NCI-H526 (cell line): ENCODE data around the gene MAP3K8.

Source experiments
- DNase-seq, 2 experiments: peaks; one replicate each; lab custom pipeline; 2025; lab: John Stamatoyannopoulos, UW

The MAP3K8 gene

DNA sequence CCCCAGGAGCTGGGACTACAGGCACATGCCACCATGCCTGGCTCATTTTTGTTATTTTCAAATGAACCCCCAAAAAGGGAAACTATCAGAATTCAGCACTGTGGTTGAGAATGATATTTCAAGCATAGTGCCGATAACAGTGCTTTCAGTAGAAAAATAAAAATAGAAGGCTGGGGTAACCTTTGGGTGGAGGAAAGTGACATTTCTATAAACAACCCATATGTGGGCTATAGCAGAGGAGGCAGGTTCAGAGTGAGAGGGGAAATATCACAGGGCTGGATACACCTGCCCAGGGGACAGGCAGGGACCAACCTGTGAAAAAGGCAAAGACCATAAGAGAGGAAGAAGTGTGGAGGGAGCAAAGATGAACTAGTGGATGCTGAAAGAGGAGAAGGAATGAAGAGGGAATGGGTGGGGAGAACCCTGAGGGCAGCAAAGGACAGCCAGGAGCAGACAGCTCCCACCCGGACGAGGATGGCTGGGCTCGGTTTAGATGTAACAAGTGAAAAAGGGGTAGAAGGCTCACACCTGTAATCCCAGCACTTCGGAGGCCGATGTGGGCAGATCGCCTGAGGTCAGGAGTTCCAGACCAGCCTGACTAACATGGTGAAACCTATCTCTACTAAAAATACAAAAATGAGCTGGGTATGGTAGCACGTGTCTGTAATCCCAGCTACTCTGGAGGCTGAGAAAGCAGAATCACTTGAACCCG, 56.5 kb downstream of the MAP3K8 start:
- no peak for DNase-seq

DNA sequence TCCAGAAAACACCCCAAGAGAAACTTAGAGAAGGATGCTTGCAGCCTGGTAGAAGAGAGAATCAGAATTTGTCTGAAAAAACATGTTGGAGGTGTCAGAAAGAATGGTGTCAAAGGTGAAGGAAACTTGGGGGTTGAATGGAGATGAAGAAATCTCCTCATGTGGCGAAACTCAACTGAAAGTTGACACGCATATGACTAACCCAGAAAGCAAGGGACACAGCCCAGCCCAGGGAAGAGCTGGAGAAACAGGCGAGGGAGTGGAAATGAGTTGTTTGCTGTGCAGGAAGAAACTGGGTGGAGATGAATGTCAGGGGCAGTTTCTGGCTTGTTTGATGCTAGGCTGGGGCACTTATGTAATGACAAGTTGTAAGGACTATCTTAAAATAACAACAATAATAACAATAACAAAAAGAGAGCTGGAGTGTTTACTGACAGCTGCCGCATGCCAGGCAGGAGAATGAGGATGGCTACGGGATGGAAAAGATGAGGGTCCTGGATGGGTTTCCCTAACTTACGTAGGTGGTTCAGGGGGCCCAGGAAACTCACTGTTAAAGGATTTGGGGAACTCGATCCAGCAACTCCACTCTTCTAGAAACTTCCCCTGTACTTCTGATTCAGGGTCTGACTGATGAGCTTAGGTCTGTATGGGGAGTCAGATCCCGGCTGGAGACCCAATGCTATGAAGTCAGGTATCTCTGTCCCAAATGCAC, 57.4 kb downstream of the MAP3K8 start:
- no peak for DNase-seq

DNA sequence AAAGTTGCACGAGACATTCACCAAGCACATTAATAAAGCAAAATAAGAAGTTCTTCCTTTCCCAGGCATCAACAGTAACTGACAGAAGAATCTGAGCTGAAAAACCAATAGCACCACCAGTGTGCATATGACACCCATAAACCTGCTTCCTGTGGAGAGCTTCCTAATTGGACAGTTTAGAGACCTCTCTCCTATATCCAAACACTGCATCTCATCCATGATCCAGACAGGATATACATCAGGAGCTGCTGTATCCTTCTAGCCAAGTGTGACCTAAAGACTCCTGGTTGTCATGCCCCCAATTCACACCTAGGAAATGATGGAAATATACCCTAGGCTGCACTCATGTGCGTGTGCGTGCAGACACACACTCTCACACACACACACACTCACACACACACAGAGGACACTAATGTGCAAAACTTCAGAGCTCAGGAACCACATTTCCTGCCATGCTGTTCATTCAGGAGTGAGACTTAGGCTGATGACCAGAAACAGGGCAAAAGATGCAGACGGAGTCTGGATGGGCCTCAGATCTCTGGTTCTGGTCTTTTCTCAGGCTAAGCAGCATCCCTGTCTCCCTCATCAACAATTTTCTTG, 58.0 kb downstream of the MAP3K8 start:
- DNase-seq = no peak

DNA sequence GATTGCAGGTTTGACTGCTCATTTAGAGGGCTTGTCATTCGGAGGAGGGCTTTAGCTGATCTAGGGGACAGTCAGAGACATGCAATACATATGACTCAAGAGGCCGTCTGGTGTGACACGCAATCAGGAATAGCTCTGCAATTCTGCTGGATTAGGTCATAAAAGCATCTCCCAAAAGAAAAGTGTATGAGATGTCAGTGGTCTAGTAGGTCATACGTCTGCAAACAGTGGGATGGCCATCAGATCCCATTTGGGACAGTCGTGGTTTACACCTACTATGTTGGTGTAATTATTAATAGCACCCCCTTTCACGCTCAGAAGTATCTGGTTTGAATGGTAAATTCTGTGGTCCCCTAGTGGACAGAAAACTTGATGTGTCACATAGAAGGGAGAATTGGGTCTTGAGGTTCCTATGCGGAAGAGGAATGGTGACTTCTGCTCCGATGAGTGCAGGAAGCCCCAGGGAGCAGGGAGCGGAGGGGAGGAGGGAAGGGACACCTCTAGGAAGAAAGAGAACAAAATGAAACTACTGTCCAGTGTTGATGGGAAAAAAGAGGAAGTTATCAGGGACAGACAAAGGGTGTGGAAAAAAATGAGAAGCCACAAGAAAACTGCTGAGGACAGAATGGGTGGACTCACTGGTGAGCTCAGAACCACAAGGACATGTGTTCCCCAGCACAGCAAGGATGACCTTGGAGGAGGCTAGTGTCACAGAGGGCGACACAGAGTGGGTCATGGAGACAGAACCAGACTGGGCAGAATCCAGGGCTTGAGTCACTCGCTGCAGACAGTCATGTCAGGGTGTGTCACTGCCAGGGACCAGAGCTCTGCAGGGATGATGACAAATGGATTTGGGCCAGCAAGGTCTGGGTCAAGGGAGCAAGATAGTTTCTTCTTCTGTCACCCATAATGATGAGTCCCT, 59.9 kb downstream of the MAP3K8 start:
- DNase-seq = no peak

DNA sequence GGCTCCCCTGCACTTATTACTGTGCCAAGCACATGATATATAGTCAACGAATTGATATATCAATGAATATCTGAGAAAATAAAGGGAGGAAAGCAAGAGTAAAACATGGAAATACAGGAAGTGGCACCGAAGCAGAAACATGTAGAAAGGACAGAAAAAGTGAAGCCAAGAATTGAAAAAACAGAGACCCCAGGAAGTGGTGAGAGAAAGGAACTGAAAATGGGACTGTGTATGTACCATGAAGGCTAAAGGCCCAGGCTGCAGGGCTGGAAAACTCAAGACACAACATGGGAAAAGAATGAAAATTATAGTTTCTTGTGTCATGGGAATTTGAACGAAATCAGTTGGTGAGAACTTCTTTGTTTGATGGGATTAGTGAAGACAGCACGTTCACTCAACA, 60.6 kb downstream of the MAP3K8 start:
- DNase-seq = no peak

DNA sequence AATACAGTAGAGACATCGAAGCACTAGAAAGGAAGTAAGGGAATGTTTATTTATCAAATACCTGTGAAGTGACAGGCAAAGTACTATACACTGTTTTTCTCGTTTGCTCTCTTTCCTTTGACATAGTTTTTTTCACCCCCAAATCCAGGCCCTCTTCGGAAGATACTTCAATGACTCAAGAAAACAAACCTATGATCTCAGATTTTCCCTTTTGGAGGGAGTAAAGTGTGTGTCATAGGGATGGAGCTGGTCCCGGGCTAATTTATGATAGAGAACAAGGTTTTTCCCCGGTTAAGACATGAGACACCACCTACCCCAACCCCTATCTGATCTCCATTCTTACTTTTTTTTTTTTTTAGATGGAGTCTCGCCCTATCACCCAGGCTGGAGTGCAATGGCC, 61.7 kb downstream of the MAP3K8 start:
- DNase-seq = no peak

DNA sequence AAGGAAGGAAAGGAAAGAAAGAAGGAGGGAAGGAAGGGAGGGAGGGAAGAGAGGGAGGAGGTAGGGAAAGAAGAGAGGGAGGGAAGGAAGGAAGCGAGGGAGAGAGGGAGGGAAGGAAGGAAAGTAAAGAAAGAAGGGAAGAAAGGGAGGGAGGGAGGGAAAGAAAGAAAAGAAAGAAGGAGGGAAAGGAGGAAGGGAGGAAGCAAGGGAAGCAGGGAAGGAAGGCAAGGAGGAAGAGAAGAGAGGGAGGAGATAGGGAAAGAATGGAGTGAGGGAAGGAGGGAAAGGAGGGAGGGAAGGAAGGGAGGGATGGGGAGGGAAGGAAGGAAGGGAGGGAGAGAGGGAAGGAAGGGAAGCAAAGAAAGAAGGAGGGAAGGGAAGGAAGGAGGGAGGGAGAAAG, 65.8 kb downstream of the MAP3K8 start:
- no peak for DNase-seq

DNA sequence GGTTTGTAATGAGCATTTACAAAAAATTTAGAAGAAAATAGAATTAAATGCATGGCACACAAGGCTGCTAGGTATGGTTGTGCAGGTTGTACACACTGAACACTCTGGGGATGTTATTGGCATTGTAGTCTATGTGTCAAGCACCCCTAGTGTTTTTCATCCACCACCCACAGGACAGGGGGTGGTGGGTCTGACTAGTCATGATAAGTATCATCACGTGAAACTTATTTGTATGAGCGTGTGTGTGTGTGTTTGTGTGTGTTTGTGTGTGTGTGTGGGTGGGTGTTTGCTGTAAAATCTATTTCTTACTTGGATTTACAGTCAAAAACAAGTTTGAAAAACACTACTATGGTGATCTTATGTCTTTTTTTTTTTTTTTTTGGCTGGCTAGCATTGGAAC, 66.5 kb downstream of the MAP3K8 start:
- DNase-seq = no peak

DNA sequence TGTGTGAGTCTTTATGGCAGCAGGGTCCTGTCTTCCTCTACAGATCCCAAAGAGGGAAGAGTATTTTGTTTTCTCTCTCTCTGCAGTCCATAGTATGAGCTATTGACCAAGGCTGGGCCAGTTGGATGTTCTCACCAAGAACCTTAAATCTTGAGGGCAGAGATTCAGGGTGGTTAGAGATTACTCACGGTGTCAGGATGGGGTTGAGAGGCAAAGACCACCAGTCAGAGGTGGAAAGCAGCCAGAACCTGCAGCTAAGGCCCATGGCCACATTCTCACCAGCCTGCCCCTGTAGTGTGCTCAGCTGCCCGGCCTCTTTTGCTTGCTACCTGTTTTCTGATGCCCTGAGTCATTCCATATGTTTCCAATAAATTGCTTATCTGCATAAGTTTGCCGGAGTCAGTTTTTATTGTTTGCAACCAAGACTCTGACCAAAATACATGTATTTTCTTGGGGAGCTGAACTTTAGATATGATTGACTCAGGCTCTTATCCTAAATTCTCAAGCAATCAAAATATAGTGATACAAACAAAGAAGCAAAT, 67.0 kb downstream of the MAP3K8 start:
- no peak for DNase-seq

DNA sequence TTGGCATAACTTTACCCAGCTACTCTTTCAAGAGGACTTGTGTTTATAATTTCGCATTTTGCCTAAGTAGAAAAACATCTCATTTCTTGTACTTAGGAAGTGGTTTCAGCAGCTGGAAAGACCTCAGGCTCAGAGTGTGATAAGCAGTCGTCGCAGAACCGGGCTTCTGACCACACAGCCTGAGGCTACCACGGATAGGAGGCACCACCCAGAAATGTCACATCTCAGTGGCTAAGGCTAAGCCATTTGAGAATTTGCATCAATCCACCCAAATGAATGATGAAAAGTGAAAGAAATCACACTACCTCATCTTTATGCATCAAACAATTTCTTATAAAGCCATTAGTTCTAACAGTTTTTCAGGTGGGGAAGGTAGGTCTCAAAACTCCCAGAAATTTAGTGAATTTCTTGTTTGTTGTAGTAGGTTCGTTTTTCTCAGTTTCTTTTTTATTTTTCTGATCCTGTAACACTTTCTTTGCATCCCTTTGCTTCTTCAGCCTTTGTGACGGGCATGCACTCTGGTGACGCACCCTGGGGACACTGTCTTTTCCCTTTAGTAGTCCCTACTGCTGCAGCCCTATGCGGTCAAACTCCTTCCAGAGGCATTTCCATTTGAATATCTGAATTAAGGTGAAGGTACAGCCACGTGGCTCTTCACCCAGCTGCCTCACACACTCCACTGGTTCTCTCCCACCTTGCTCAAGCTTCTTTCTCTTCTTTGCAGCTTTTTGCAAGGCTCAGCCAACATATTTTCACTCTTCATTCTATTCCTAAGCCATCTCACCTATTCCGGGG, 68.5 kb downstream of the MAP3K8 start:
- DNase-seq = peak in 1 of 2 experiments; percentile 19

DNA sequence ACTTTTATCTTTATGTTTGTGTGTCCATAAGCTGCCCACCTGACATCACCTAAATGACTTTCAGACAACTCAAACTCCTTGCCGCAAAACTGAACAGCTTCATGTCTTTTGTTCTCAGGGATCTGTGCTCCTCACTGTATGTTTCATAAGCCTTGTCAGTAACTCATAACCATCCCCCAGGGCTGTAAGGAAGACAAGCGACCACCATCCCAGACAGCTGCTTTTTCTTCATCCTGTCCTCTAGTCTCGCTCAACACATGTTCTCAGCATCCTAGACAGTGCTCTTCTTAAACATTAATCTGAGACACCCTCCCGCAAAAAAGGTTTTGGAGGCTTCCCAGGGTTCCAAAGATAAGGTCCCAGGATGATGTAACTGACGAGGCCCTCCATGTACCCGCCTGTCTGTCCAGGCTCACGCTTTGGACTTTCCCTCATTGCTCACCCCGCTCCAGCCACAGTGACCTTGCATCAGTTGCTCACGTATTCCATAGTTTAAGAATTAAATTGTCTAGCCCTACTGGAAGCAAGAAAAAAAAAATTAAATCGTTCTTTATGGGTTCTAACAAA, 69.8 kb downstream of the MAP3K8 start:
- DNase-seq = no peak

DNA sequence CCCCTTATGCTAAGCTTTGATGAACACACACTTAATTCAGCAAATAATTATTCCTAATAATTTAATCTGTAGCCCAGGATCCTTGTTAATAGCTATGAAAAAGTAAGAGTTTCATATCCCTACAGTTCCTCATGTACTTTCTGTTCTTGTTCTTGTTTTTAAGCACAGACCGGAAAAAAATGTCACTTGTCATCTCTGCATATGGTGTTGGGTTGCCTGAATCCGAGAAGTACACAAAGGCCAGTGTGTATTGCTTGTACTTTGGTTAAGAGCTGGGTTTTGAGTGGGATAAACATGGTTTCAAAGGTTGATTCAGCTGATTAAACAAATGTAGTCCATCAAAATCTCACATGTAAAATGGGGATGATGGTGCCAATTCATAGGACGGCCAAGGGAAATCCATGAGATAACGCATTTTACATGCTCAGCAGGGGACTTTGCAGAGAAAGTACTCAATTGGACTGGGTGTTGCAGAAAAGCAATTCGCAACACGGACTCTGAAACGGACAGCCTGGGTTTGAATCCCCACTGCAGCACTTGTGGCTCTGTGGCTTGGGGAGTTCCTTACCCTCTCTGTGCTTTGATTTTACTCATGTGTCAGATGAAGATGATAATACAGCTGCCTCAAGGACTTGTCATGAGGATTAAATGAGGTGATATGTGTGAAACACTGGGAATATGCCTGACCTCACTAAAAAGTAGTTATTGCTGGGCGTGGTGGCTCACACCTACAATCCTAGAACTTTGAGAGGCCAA, 71.7 kb downstream of the MAP3K8 start:
- DNase-seq = no peak

DNA sequence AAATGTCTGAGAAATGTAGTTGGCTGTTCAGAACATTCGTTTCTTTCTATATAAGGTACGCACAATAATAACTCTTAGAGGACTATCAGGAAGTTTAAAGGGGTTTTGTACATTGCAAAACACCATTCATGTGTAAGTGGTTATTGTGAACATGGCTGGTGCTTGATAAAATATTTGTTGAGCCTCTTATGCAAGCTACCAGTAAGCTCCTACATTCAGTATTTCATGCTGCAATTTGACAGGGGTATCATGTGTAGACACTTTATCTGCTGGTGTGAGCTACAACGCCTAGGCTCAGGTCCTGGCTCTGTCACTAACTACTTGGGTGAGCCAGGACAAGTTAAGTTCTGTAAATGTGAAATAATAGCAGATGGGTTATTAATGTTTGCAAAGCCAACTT, 75.5 kb downstream of the MAP3K8 start:
- DNase-seq = no peak

DNA sequence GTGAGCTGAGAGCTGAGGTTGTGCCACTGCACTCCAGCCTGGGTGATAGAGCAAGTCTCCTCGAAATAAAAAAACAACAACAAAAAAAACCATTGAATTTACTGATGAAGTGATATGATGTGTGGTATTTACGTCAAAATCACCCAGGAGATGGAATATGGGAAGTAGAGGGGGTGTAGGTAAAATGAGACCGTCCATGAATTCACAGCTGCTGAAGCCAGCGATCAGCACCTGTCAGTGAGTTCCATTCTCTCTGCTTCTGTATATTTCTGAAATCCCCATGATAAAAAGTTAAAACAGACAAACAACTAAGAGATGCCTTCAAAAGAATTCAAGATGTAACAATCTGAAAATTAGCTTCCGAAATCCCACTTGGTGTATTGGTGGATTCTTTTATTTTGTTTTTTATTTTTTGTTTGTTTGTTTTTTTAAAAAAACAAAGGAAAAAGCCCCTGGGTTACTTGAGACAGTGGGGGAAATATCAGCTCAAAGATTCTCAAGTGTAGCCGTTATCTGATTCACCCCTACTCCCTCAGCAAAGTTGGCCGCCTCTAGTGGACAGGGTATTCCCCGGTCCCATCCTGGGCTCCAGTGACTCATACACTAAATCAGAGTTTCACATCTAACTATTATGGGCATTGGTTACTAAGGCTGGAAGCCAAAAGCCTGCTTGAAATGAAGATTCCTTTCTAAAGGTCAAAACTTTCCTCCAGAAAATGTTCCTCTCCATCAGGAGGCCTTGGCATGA, 76.4 kb downstream of the MAP3K8 start:
- DNase-seq = no peak

DNA sequence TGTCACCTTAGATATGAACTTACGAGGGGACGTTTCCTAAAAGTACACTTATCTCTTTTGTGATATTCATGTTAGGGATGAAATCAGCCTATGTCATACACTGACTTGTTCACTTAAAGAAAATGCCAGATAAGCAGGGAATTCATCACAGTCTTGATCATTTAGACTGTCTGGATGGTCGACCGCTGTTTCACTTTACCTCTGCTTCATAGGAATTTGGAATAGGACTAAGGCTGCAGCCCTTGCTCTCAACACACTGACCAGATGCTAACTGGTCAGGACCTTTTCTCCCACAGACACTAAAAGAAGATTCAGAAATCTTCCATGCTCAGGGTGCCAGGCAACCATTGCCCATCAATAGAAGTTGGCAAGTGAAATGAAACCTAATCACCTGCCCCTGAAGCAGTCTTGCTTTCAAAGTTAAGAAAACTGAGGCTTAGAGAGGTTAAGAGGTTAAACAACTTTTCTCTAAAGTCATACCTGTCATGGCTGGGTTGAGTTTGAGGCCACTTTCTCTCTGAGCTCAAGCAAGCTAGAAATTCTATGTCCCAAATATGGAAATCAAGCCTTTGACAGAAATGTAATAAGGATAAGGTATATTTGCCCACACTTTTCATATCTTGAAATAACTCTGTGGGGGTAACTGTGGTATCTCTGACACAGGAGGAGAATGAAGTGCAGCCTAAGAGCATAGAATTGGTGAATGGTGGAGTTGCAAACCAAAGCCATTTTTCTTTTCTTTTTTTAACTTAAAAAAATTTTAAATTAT, 77.1 kb downstream of the MAP3K8 start:
- DNase-seq = no peak
